GM23248 (cell line): ENCODE results near the gene NAXD. TPM values are rescaled to one million over a fixed set of nuclear protein-coding genes. Genes with fewer than 3 reads are reported as not detected.

ENCODE experiments used
- DNase-seq: peaks from one replicate; pipeline ENCODE4 v3.0.0-alpha.2; 2015
- H2AFZ ChIP-seq: fragments of 200-600 bp; sonication (generic); 2 replicates; pipeline ENCODE4 v1.6.1; 2016; ENCODE audit warnings: antibody characterized with exemption
- H3F3A ChIP-seq: fragments of 200-600 bp; sonication (generic); 2 replicates; pipeline ENCODE4 v1.6.1; 2016; ENCODE audit warnings: mild to moderate bottlenecking, antibody characterized with exemption, mixed run types; ENCODE audit not compliant: insufficient read depth
- H3K27ac ChIP-seq: fragments of 200-600 bp; sonication (generic); 2 replicates; pipeline ENCODE4 v1.5.1; 2016; ENCODE audit warnings: mild to moderate bottlenecking
- H3K27me3 ChIP-seq: fragments of 200-600 bp; sonication (generic); replicated peaks from 2 replicates; pipeline ENCODE4 v1.6.1; 2016; ENCODE audit warnings: mild to moderate bottlenecking; ENCODE audit not compliant: insufficient read depth
- H3K36me3 ChIP-seq: fragments of 200-600 bp; sonication (generic); 2 replicates; pipeline ENCODE4 v1.6.1; 2016; ENCODE audit warnings: low read depth, mild to moderate bottlenecking
- H3K4me1 ChIP-seq: fragments of 200-600 bp; sonication (generic); 2 replicates; pipeline ENCODE4 v1.6.1; 2016; ENCODE audit warnings: mild to moderate bottlenecking; ENCODE audit not compliant: insufficient read depth
- H3K4me2 ChIP-seq: fragments of 200-600 bp; sonication (generic); one replicate; pipeline ENCODE4 v1.6.1; 2016; ENCODE audit warnings: mild to moderate bottlenecking; ENCODE audit not compliant: unreplicated experiment
- H3K4me3 ChIP-seq: fragments of 200-600 bp; sonication (generic); 2 replicates; pipeline ENCODE4 v1.5.1; 2016; ENCODE audit warnings: mild to moderate bottlenecking
- H3K79me2 ChIP-seq: fragments of 200-600 bp; sonication (generic); 2 replicates; pipeline ENCODE4 v1.6.1; 2016; ENCODE audit warnings: mild to moderate bottlenecking; ENCODE audit not compliant: insufficient read depth
- H3K9ac ChIP-seq: fragments of 200-600 bp; sonication (generic); 2 replicates; pipeline ENCODE4 v1.6.1; 2016; ENCODE audit warnings: mild to moderate bottlenecking
- H3K9me2 ChIP-seq: fragments of 200-600 bp; sonication (generic); 2 replicates; pipeline ENCODE4 v1.6.1; 2016; ENCODE audit warnings: mixed run types, mild to moderate bottlenecking, moderate library complexity; ENCODE audit not compliant: insufficient read depth
- H3K9me3 ChIP-seq: fragments of 200-600 bp; sonication (generic); one replicate; pipeline ENCODE4 v1.6.1; 2017; ENCODE audit warnings: low read depth
- H4K20me1 ChIP-seq: fragments of 200-600 bp; sonication (generic); 2 replicates; pipeline ENCODE4 v1.6.0; 2016; ENCODE audit not compliant: insufficient read depth
- EZH2 ChIP-seq: fragments of 200-600 bp; sonication (generic); IDR thresholded peaks from 2 replicates; pipeline ENCODE4 v1.6.1; 2018; ENCODE audit warnings: antibody characterized with exemption, mild to moderate bottlenecking; ENCODE audit not compliant: insufficient read depth, poor library complexity, severe bottlenecking
- EZH2phosphoT487 ChIP-seq: fragments of 200-600 bp; sonication (generic); IDR thresholded peaks from 2 replicates; pipeline ENCODE4 v1.6.1; 2018; ENCODE audit warnings: antibody characterized with exemption, moderate library complexity, mild to moderate bottlenecking, low read depth; ENCODE audit not compliant: insufficient read depth
- WGBS, 2 experiments: methylation state at CpG; one replicate each; pipeline ENCODE4 v1.1.6; 2015 to 2017; ENCODE audit warnings: low lambda C conversion rate in 2 of 2, low coverage in 1 of 2; ENCODE audit errors: missing lambda C conversion rate in 2 of 2; 5-methylcytosine and 5-hydroxymethylcytosine counted together
- in situ Hi-C: fragments of 300-500 bp; cut with MboI; formaldehyde crosslinking; loops from 2 replicates; pipeline ENCODE4 v1.15.0; 2020
- polyA plus RNA-seq: library from polyadenylated mRNA; unstranded; fragments of >200 nt; fragmentation: Nextera tagmentation; extraction: Ambion mirVana; gene quantifications from 2 replicates; pipeline ENCODE4 v1.2.1, GENCODE V29; 2016
- total RNA-seq: library from RNA; depleted of rRNA; stranded (reverse); fragments of >200 nt; shearing (Covaris generic); gene quantifications from 2 replicates; pipeline ENCODE4 v1.2.3, GENCODE V29; 2014

Gene NAXD
- total and polyA plus RNA-seq, 2 experiments from 2014 or later: 23.5 to 26.9 TPM

GRCh38 chr13:110624766-110625756 lies 9.7 kb downstream of the NAXD start:
- Histone ChIP-seq H3K27ac (no peak overlapping the region), H3F3A (no peaks in the 10 kb centered on the region), H3K4me2 (no peak overlapping the region), H4K20me1 (peaks cover 7% of the 10 kb centered on the region; the same call in 1 of the 2 replicates), H3K79me2 (peaks cover 98% of the 10 kb centered on the region), H2AFZ (no peak overlapping the region), H3K9me3 (no peaks in the 10 kb centered on the region), H3K9ac (no peak overlapping the region), H3K27me3 (no peaks in the 10 kb centered on the region), H3K4me3 (no peak overlapping the region), H3K36me3 (0 out of 2 replicates have a peak, but pooled peaks cover 7% of the 10 kb centered on the region), H3K4me1 (no peaks in the 10 kb centered on the region), H3K9me2 (no peaks in the 10 kb centered on the region)
- no peak for DNase-seq
- WGBS, 2 experiments: 90% methylated on average over 39 to 41 of the region's 41 CpGs
- TF ChIP-seq EZH2 (no peak), EZH2phosphoT487 (no peak)
- in situ Hi-C loops: no loop called here

- Histone ChIP-seq H3K9ac (no peak overlapping the region), H4K20me1 (peaks cover 7% of the 10 kb centered on the region; the same call in 1 of the 2 replicates), H3F3A (no peaks in the 10 kb centered on the region), H3K79me2 (peaks cover 98% of the 10 kb centered on the region), H2AFZ (no peak overlapping the region), H3K27ac (no peak overlapping the region), H3K4me1 (no peaks in the 10 kb centered on the region), H3K4me3 (no peak overlapping the region), H3K27me3 (no peaks in the 10 kb centered on the region), H3K4me2 (no peak overlapping the region), H3K36me3 (0 out of 2 replicates have a peak, but pooled peaks cover 7% of the 10 kb centered on the region), H3K9me3 (no peaks in the 10 kb centered on the region), H3K9me2 (no peaks in the 10 kb centered on the region)
- 84 to 88% methylated on average over 13 to 19 of the region's 19 CpGs for WGBS, 2 experiments
- no peak for DNase-seq
- in situ Hi-C loops: no loop called here
- TF ChIP-seq EZH2 (no peak), EZH2phosphoT487 (no peak)
Observed at GRCh38 chr13:110625771-110626321, 10.5 kb downstream of the NAXD start.

GRCh38 chr13:110626521-110626920 lies 11.2 kb downstream of the NAXD start:
- TF ChIP-seq EZH2: no peak
- no peak for TF ChIP-seq EZH2phosphoT487

DNA sequence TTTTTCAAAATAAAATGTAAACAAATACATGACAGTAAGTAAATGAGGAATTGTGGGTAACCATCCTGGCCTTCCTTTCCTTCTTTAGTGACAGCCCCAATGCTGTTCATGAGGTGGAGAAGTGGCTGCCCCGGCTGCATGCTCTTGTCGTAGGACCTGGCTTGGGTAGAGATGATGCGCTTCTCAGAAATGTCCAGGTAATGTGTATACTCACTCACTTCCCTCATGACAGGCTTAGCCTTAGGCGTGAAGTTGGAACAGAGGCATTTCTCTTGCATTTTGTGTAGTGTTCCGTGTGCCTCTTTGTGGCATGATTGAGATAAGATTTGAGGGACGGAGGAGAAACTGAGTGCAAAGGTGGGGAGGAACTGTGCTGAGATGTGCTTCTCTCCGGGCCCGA lies 12.0 kb downstream of the NAXD start:
- Histone ChIP-seq H3K9ac (no peak overlapping the region), H3K36me3 (0 out of 2 replicates have a peak, but pooled peaks cover 7% of the 10 kb centered on the region), H3F3A (no peaks in the 10 kb centered on the region; the same call in 1 of the 2 replicates), H3K4me1 (no peaks in the 10 kb centered on the region), H3K9me3 (no peaks in the 10 kb centered on the region), H3K27me3 (no peaks in the 10 kb centered on the region), H3K27ac (no peak overlapping the region), H4K20me1 (peaks cover 3% of the 10 kb centered on the region; the same call in 1 of the 2 replicates), H3K4me2 (no peak overlapping the region), H3K4me3 (no peak overlapping the region), H2AFZ (no peak overlapping the region), H3K9me2 (no peaks in the 10 kb centered on the region), H3K79me2 (peaks cover 98% of the 10 kb centered on the region)
- no peak for DNase-seq
- 89 to 92% methylated on average over 8 of the region's 8 CpGs for WGBS, 2 experiments
- TF ChIP-seq EZH2 (no peak), EZH2phosphoT487 (no peak)
- in situ Hi-C loops: no loop called here

More at GRCh38 chr13:110626521-110626920, 11.2 kb downstream of the NAXD start:
- in situ Hi-C loops: no loop called here
- no peak overlapping the region for H3K4me2 ChIP-seq
- H3K79me2 ChIP-seq: peaks cover 98% of the 10 kb centered on the region
- H3K9ac ChIP-seq: no peak overlapping the region
- H3F3A ChIP-seq: no peaks in the 10 kb centered on the region; the same call in 1 of the 2 replicates
- no peaks in the 10 kb centered on the region for H3K9me2 ChIP-seq
- H3K9me3 ChIP-seq: no peaks in the 10 kb centered on the region
- H3K4me3 ChIP-seq: no peak overlapping the region
- whole genome bisulfite sequencing, 2 experiments: 87 to 100% methylated on average over 7 to 9 of the region's 9 CpGs
- no peaks in the 10 kb centered on the region for H3K27me3 ChIP-seq
- H2AFZ ChIP-seq: no peak overlapping the region
- peaks cover 6% of the 10 kb centered on the region; the same call in 1 of the 2 replicates for H4K20me1 ChIP-seq
- 0 out of 2 replicates have a peak, but pooled peaks cover 7% of the 10 kb centered on the region for H3K36me3 ChIP-seq
- no peaks in the 10 kb centered on the region for H3K4me1 ChIP-seq
- H3K27ac ChIP-seq: no peak overlapping the region
- DNase-seq: no peak
